Progenitor cell of endocrine pancreas (in vitro differentiated cells): ENCODE results near the gene EPHA10. TPM values are rescaled to one million over a fixed set of nuclear protein-coding genes. Genes with fewer than 3 reads are reported as not detected.

Experiments
- DNase-seq: peaks from one replicate; pipeline ENCODE4 v3.0.0; 2021; ENCODE audit warnings: low spot score; ENCODE audit not compliant: unreplicated experiment
- H3K27ac Mint-ChIP-seq: 2 replicates; pipeline ENCODE4 v1.8.0; 2021; ENCODE audit warnings: mild to moderate bottlenecking, moderate library complexity, mixed read lengths
- H3K27me3 Mint-ChIP-seq: 2 replicates; pipeline ENCODE4 v1.8.0; 2021; ENCODE audit warnings: mixed read lengths
- H3K36me3 Mint-ChIP-seq: 2 replicates; pipeline ENCODE4 v1.8.0; 2022; ENCODE audit warnings: mixed read lengths; ENCODE audit not compliant: insufficient read depth
- H3K4me1 Mint-ChIP-seq: 2 replicates; pipeline ENCODE4 v1.8.0; 2021; ENCODE audit warnings: low read depth, mixed read lengths
- H3K4me3 Mint-ChIP-seq: 2 replicates; pipeline ENCODE4 v1.8.0; 2021; ENCODE audit warnings: low read depth, mild to moderate bottlenecking, moderate library complexity, mixed read lengths
- H3K9me3 Mint-ChIP-seq: 2 replicates; pipeline ENCODE4 v1.8.0; 2021; ENCODE audit warnings: low read depth, mixed read lengths
- CTCF ChIP-seq: fragments of 200-600 bp; sonication (generic); IDR thresholded peaks from one replicate; pipeline ENCODE4 v1.5.0; 2021; ENCODE audit warnings: antibody characterized with exemption, mild to moderate bottlenecking; ENCODE audit not compliant: unreplicated experiment
- total RNA-seq: library from RNA; stranded (reverse); gene quantifications from 2 replicates; pipeline ENCODE4 v1.2.1, GENCODE V29; 2021

EPHA10 gene
- total RNA-seq, 1 donor from 2014 or later: 6.2 TPM

- no peak overlapping the region for H3K27ac Mint-ChIP-seq
- H3K27me3 Mint-ChIP-seq: peaks cover 42% of the 10 kb centered on the region
- DNase-seq: no peak
- H3K36me3 Mint-ChIP-seq: no peaks in the 10 kb centered on the region
- no peak for TF ChIP-seq CTCF
- no peaks in the 10 kb centered on the region for H3K4me1 Mint-ChIP-seq
- H3K4me3 Mint-ChIP-seq: no peak overlapping the region
- H3K9me3 Mint-ChIP-seq: no peaks in the 10 kb centered on the region
These were observed 91.0 kb downstream of the EPHA10 start for GRCh38 chr1:37673920-37674319.

- no peak overlapping the region for H3K4me3 Mint-ChIP-seq
- H3K27me3 Mint-ChIP-seq: peaks cover 39% of the 10 kb centered on the region
- H3K4me1 Mint-ChIP-seq: no peaks in the 10 kb centered on the region
- H3K9me3 Mint-ChIP-seq: no peaks in the 10 kb centered on the region
- H3K27ac Mint-ChIP-seq: no peak overlapping the region
- no peak for TF ChIP-seq CTCF
- no peaks in the 10 kb centered on the region for H3K36me3 Mint-ChIP-seq
- no peak for DNase-seq
These were observed 92.6 kb downstream of the EPHA10 start for GRCh38 chr1:37672136-37672870.

GRCh38 chr1:37671261-37671660 lies 93.7 kb downstream of the EPHA10 start:
- TF ChIP-seq CTCF: no peak
- no peak overlapping the region for H3K27ac Mint-ChIP-seq
- no peaks in the 10 kb centered on the region for H3K4me1 Mint-ChIP-seq
- peaks cover 36% of the 10 kb centered on the region for H3K27me3 Mint-ChIP-seq
- no peaks in the 10 kb centered on the region for H3K9me3 Mint-ChIP-seq
- H3K4me3 Mint-ChIP-seq: no peak overlapping the region
- H3K36me3 Mint-ChIP-seq: no peaks in the 10 kb centered on the region
- no peak for DNase-seq

GRCh38 chr1:37670133-37670532 lies 94.8 kb downstream of the EPHA10 start:
- DNase-seq: no peak
- Mint-ChIP-seq H3K36me3 (no peaks in the 10 kb centered on the region), H3K27ac (no peak overlapping the region), H3K27me3 (peaks cover 41% of the 10 kb centered on the region), H3K9me3 (no peaks in the 10 kb centered on the region), H3K4me1 (no peaks in the 10 kb centered on the region), H3K4me3 (no peak overlapping the region)
- TF ChIP-seq CTCF: no peak

GRCh38 chr1:37667023-37667671 lies 97.8 kb downstream of the EPHA10 start:
- DNase-seq: no peak
- Mint-ChIP-seq H3K27me3 (peaks cover 39% of the 10 kb centered on the region), H3K9me3 (no peaks in the 10 kb centered on the region), H3K27ac (no peak overlapping the region), H3K4me1 (no peaks in the 10 kb centered on the region), H3K36me3 (no peaks in the 10 kb centered on the region), H3K4me3 (no peak overlapping the region)
- no peak for TF ChIP-seq CTCF
